CD14-positive monocyte (primary cell): ENCODE data around the gene AGER. TPM values are rescaled to one million over a fixed set of nuclear protein-coding genes. Genes with fewer than 3 reads are reported as not detected.

Experiments used
- DNase-seq, 3 donors: peaks; one replicate each; pipeline ENCODE4 v3.0.0-alpha.2; 2011 to 2022
- H2AFZ ChIP-seq: 2 replicates; pipeline ENCODE4 v1.6.0; 2012; ENCODE audit warnings: mild to moderate bottlenecking, low read depth, low read length, inconsistent platforms; ENCODE audit not compliant: insufficient read depth, poor library complexity, severe bottlenecking
- H3K27ac ChIP-seq, 2 donors: 1 replicate in 1 of 2; 2 replicates in 1 of 2; pipeline ENCODE4 v1.5.1; 2012 to 2013; ENCODE audit warnings: low read length in 2 of 2, control low read depth in 1 of 2, inconsistent platforms in 1 of 2, low read depth in 1 of 2, mild to moderate bottlenecking in 1 of 2
- H3K27me3 ChIP-seq, 2 donors: one replicate each; pipeline versions ENCODE4 v1.6.0 to v1.6.1; 2011 to 2013; ENCODE audit warnings: low read length in 2 of 2; ENCODE audit not compliant: control insufficient read depth in 2 of 2, insufficient read depth in 2 of 2
- H3K36me3 ChIP-seq, 2 donors: replicated peaks in 1 of 2; 1 replicate in 1 of 2; 2 replicates in 1 of 2; pipeline versions ENCODE4 v1.5.1 to v1.6.1; 2012 to 2013; ENCODE audit warnings: low read length in 2 of 2, control low read depth in 1 of 2, inconsistent platforms in 1 of 2, mild to moderate bottlenecking in 1 of 2; ENCODE audit not compliant: insufficient read depth in 2 of 2, control insufficient read depth in 1 of 2
- H3K4me1 ChIP-seq, 2 donors: 1 replicate in 1 of 2; 2 replicates in 1 of 2; pipeline versions ENCODE4 v1.5.1 to v1.6.1; 2012 to 2013; ENCODE audit warnings: low read length in 2 of 2, control low read depth in 1 of 2, inconsistent platforms in 1 of 2, mild to moderate bottlenecking in 1 of 2, moderate library complexity in 1 of 2; ENCODE audit not compliant: insufficient read depth in 2 of 2, control insufficient read depth in 1 of 2
- H3K4me2 ChIP-seq: replicated peaks from 2 replicates; pipeline ENCODE3; 2012; ENCODE audit warnings: low read length, moderate library complexity, mild to moderate bottlenecking; ENCODE audit not compliant: poor library complexity, severe bottlenecking; ENCODE audit errors: extremely low read depth
- H3K4me3 ChIP-seq, 3 experiments: fragments of 200-600 bp in 1 of 3; sonication (generic) in 1 of 3; replicated peaks in 1 of 3; 1 replicate in 2 of 3; 2 replicates in 1 of 3; pipeline ENCODE4 v1.5.1; 2011 to 2013; ENCODE audit warnings: low read length in 3 of 3, mild to moderate bottlenecking in 3 of 3, control low read depth in 2 of 3, low read depth in 2 of 3, inconsistent platforms in 1 of 3, moderate library complexity in 1 of 3
- H3K79me2 ChIP-seq: 2 replicates; pipeline ENCODE4 v1.6.0; 2012; ENCODE audit warnings: mild to moderate bottlenecking, control low read depth, inconsistent platforms, low read length, moderate library complexity; ENCODE audit not compliant: insufficient read depth
- H3K9ac ChIP-seq: 2 replicates; pipeline ENCODE4 v1.6.0; 2017; ENCODE audit warnings: low read length, mild to moderate bottlenecking; ENCODE audit not compliant: insufficient read depth, poor library complexity, severe bottlenecking
- H3K9me3 ChIP-seq, 2 donors: replicated peaks in 1 of 2; 1 replicate in 1 of 2; 2 replicates in 1 of 2; pipeline versions ENCODE4 v1.5.1 to v1.6.1; 2012 to 2013; ENCODE audit warnings: low read length in 2 of 2, control low read depth in 1 of 2; ENCODE audit not compliant: control insufficient read depth in 1 of 2, insufficient read depth in 1 of 2
- H4K20me1 ChIP-seq: 2 replicates; pipeline ENCODE4 v1.6.0; 2012; ENCODE audit warnings: mild to moderate bottlenecking, low read length, control low read depth, moderate library complexity; ENCODE audit not compliant: insufficient read depth
- H3K27ac Mint-ChIP-seq, 7 donors: one replicate each; pipeline ENCODE4 v1.8.0; 2020; ENCODE audit warnings: mild to moderate bottlenecking in 7 of 7, mixed read lengths in 7 of 7, moderate library complexity in 6 of 7, inconsistent platforms in 2 of 7
- H3K27me3 Mint-ChIP-seq, 3 donors: one replicate each; pipeline ENCODE4 v1.8.0; 2021 to 2022; ENCODE audit warnings: low read depth in 3 of 3, mild to moderate bottlenecking in 3 of 3, mixed read lengths in 3 of 3, moderate library complexity in 3 of 3, inconsistent platforms in 1 of 3
- H3K36me3 Mint-ChIP-seq, 2 donors: one replicate each; pipeline ENCODE4 v1.8.0; 2020; ENCODE audit warnings: mixed read lengths in 2 of 2, inconsistent platforms in 1 of 2, mild to moderate bottlenecking in 1 of 2
- H3K4me1 Mint-ChIP-seq: one replicate; pipeline ENCODE4 v1.8.0; 2020; ENCODE audit warnings: mild to moderate bottlenecking, mixed read lengths
- H3K4me3 Mint-ChIP-seq, 2 donors: one replicate each; pipeline ENCODE4 v1.8.0; 2020; ENCODE audit warnings: mild to moderate bottlenecking in 2 of 2, mixed read lengths in 2 of 2, moderate library complexity in 1 of 2
- H3K9me3 Mint-ChIP-seq, 7 donors: one replicate each; pipeline ENCODE4 v1.8.0; 2020 to 2022; ENCODE audit warnings: mixed read lengths in 7 of 7, mild to moderate bottlenecking in 6 of 7, moderate library complexity in 6 of 7, inconsistent platforms in 2 of 7
- WGBS: methylation state at CpG from one replicate; pipeline ENCODE4 v1.1.5; 2013; ENCODE audit warnings: missing lambda C conversion rate; ENCODE audit not compliant: insufficient coverage; 5-methylcytosine and 5-hydroxymethylcytosine counted together
- intact Hi-C, 2 donors: fragments of 100-400 bp; cut with micrococcal nuclease; formaldehyde crosslinking; loops; one replicate each; pipeline versions ENCODE4 v1.15.0 to v1.15.1; 2023
- polyA plus RNA-seq, 3 donors: library from polyadenylated mRNA; depleted of rRNA in 1 of 3; unstranded in 2 of 3; stranded (reverse) in 1 of 3; fragments of 300-500 nt in 2 of 3; fragments of >200 nt in 1 of 3; fragmentation: Illumina TruSeq in 2 of 3; gene quantifications; 1 replicate in 2 of 3; 2 replicates in 1 of 3; pipeline ENCODE4 v1.2.3, GENCODE V29; 2012 to 2021
- TF ChIP-seq, protein P1 (sequence below): fragments of 200-600 bp; IDR thresholded peaks from one replicate; pipeline ENCODE4 v1.8.0; 2022; ENCODE audit warnings: antibody characterized with exemption, mild to moderate bottlenecking

Gene AGER
- polyA plus RNA-seq, 3 donors = 0.60 to 55.0 TPM; not detected in 1

GRCh38 chr6:32182555-32182981 lies 1.5 kb downstream of the AGER start:
- peaks cover 54 to 66% of the 10 kb centered on the region in 2 donors for H3K36me3 Mint-ChIP-seq
- no peak overlapping the region for H3K4me3 Mint-ChIP-seq
- H3K9me3 Mint-ChIP-seq = no peaks in the 10 kb centered on the region
- no peak for DNase-seq
- H3K27ac ChIP-seq = peak overlapping the region; percentile 27 to 62
- no peak overlapping the region for H2AFZ ChIP-seq
- no peak overlapping the region for H3K9ac ChIP-seq
- H3K4me1 ChIP-seq = peaks cover 49 to 58% of the 10 kb centered on the region in 2 donors
- peaks cover 59% of the 10 kb centered on the region for H3K79me2 ChIP-seq
- peaks cover 50 to 66% of the 10 kb centered on the region in 2 donors for H3K36me3 ChIP-seq
- H3K4me3 ChIP-seq = no peak overlapping the region
- WGBS = 92% methylated on average over 4 of the region's 10 CpGs
- H4K20me1 ChIP-seq = peaks cover 2% of the 10 kb centered on the region
- H3K9me3 ChIP-seq = no peaks in the 10 kb centered on the region
- TF ChIP-seq, protein P1, sequence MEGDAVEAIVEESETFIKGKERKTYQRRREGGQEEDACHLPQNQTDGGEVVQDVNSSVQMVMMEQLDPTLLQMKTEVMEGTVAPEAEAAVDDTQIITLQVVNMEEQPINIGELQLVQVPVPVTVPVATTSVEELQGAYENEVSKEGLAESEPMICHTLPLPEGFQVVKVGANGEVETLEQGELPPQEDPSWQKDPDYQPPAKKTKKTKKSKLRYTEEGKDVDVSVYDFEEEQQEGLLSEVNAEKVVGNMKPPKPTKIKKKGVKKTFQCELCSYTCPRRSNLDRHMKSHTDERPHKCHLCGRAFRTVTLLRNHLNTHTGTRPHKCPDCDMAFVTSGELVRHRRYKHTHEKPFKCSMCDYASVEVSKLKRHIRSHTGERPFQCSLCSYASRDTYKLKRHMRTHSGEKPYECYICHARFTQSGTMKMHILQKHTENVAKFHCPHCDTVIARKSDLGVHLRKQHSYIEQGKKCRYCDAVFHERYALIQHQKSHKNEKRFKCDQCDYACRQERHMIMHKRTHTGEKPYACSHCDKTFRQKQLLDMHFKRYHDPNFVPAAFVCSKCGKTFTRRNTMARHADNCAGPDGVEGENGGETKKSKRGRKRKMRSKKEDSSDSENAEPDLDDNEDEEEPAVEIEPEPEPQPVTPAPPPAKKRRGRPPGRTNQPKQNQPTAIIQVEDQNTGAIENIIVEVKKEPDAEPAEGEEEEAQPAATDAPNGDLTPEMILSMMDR = no peak
- H3K4me2 ChIP-seq = no peak overlapping the region
- no peaks in the 10 kb centered on the region for H3K27me3 ChIP-seq
- peak overlapping the region; percentile 49 to 84 (median 77) for H3K27ac Mint-ChIP-seq
- H3K27me3 Mint-ChIP-seq = peaks cover 0 to 3% (median 2%) of the 10 kb centered on the region in 3 donors
- intact Hi-C loops = no loop called here
- peaks cover 69% of the 10 kb centered on the region for H3K4me1 Mint-ChIP-seq

DNA sequence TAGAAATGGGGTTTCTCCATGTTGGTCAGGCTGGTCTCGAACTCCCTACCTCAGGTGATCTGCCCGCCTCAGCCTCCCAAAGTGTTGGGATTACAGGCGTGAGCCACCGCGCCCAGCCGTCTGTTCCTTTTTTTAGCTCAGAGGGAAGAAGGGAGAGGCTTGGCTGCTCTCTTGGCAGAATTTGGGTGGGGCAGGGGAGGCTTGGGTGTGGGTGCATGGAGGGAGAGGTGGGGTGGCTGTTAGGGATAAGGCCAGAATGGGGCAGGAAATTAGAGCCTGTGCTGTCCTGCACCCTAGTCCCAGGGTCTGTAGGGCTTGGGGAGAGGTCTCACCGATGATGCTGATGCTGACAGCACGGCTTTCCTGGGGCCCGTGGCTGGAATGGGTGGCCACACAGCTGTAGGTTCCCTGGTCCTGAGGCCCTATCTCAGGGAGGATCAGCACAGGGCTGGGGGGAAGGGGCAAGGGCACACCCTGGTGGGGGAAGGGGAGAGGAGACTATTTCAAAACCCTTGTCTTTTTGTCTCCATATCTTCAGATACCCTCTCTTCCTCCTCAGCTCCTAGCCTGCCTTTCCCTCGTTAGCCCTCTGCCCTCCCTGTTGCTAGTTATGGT lies 2.0 kb downstream of the AGER start:
- 41% methylated on average over 5 of the region's 10 CpGs for WGBS
- peak overlapping the region; percentile 62 to 92 (median 78) for H3K27ac Mint-ChIP-seq
- peaks cover 45 to 61% of the 10 kb centered on the region in 2 donors for H3K36me3 ChIP-seq

More for the DNA sequence above, 2.0 kb downstream of the AGER start:
- Histone ChIP-seq H3K79me2 (peaks cover 54% of the 10 kb centered on the region), H3K27me3 (no peaks in the 10 kb centered on the region), H3K9me3 (no peaks in the 10 kb centered on the region), H3K4me1 (peaks cover 49 to 58% of the 10 kb centered on the region in 2 donors), H2AFZ (no peak overlapping the region), H3K9ac (no peak overlapping the region), H3K4me3 (no peak overlapping the region), H4K20me1 (no peaks in the 10 kb centered on the region), H3K4me2 (no peak overlapping the region), H3K27ac (peak overlapping the region; percentile 27 to 62)
- peaks cover 0 to 3% (median 2%) of the 10 kb centered on the region in 3 donors for H3K27me3 Mint-ChIP-seq
- no peaks in the 10 kb centered on the region for H3K9me3 Mint-ChIP-seq
- peaks cover 48 to 61% of the 10 kb centered on the region in 2 donors for H3K36me3 Mint-ChIP-seq
- peaks cover 68% of the 10 kb centered on the region for H3K4me1 Mint-ChIP-seq
- H3K4me3 Mint-ChIP-seq = no peak overlapping the region
- TF ChIP-seq, protein P1 = no peak
- intact Hi-C loops = no loop called here
- DNase-seq = no peak
